Measurements from ENCODE around the gene NEDD8.

Gene NEDD8

DNA sequence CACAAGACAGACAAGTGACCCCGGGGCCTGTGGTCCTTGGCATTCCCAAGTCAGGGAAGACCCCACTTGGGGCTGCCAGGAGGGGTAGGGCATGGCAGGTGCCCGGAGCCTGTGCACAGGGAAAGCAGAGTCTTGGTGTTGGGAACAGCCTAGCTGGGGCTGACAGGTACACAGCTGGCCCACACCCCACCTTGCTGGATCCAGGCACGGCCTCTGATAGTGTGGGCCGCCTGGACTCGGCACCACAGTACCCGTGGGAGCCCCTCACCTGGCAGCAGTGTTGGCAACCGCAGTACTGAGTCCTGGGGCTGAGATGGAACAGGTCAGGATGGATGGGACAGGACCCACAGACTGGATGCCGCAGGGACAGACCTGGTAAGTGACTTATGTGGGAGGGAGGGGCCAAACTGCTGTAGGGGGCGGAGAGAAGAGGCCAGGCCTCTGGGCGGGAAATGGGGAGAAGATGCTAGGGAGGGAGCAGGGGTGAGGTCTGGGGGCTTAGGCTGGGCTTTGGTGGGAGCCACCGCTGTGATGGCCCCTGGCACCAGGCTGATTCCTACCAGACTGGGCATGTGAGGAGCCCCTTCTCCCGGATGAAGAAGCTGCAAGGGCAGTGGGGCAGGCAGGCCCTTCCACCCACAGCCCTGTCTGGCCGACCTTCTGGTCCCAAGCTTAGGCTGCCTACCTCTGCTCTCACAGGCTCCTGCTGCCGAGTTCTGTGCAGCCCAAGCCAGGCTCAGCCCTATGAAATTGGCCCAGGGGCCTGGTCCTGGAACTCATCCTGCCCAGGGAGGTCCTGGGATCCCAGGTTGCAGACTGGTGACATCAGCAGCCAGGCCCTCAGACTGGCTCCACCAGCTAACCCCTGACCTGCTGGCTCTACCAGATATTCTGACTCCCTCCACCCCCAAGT is 30.9 kb upstream of the NEDD8 start, which contains the start of gene TGM1:
TSS of gene TGM1 (minus strand) at position 357 of the 913 bp plus-strand sequence. CDS start 825 bp downstream, outside the sequence.
- H3K4me2 ChIP-seq, result no peak within 1 kb of the TSS
- H3K36me3 ChIP-seq (ENCODE audit: insufficient read depth), result no peaks in the 10 kb centered on the region
- H3K27me3 ChIP-seq (ENCODE audit: insufficient read depth, low read depth), result no peaks in the 10 kb centered on the region
- H3K4me1 ChIP-seq (ENCODE audit: low read depth, poor library complexity, severe bottlenecking), result no peaks in the 10 kb centered on the region
- H2AFZ ChIP-seq (ENCODE audit: low read depth), result no peak within 1 kb of the TSS
- no peak within 1 kb of the TSS for H3K27ac ChIP-seq
- no peaks in the 10 kb centered on the region for H4K20me1 ChIP-seq (ENCODE audit: insufficient read depth)
- no peak within 1 kb of the TSS for H3K4me3 ChIP-seq (IDR thresholded peaks at IDR 0.05; ENCODE audit: insufficient read depth, low read depth, low read length)
- TF ChIP-seq, protein P1, sequence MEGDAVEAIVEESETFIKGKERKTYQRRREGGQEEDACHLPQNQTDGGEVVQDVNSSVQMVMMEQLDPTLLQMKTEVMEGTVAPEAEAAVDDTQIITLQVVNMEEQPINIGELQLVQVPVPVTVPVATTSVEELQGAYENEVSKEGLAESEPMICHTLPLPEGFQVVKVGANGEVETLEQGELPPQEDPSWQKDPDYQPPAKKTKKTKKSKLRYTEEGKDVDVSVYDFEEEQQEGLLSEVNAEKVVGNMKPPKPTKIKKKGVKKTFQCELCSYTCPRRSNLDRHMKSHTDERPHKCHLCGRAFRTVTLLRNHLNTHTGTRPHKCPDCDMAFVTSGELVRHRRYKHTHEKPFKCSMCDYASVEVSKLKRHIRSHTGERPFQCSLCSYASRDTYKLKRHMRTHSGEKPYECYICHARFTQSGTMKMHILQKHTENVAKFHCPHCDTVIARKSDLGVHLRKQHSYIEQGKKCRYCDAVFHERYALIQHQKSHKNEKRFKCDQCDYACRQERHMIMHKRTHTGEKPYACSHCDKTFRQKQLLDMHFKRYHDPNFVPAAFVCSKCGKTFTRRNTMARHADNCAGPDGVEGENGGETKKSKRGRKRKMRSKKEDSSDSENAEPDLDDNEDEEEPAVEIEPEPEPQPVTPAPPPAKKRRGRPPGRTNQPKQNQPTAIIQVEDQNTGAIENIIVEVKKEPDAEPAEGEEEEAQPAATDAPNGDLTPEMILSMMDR (conservative IDR thresholded peaks at IDR 0.05; ENCODE audit: low read depth, low read length), result no peak
- H3K9ac ChIP-seq, result no peak within 1 kb of the TSS
- H3K79me2 ChIP-seq (ENCODE audit: insufficient read depth, low read depth), result no peaks in the 10 kb centered on the region

DNA sequence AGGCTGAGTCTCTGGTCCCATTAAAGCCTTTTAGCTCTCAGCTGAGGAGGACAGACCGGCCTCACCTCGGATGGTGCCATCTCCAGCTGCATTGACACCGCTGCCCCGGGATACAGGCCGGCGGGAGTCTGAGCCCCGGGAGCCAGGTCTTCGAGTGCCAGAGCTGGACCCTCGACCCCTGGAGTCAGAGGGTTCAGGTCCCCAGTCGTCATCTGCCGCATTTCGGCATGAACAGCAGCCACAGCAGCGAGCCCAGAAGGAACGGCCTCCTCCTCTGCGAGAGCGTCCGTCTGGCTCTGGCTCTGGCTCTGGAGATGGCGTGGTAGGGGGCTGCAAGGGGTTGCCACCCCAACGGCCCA is 29.8 kb upstream of the NEDD8 start:
- H3K4me1 ChIP-seq (ENCODE audit: low read depth, poor library complexity, severe bottlenecking), result no peaks in the 10 kb centered on the region
- H3K27me3 ChIP-seq (ENCODE audit: insufficient read depth, low read depth), result no peaks in the 10 kb centered on the region
- no peak overlapping the region for H3K9ac ChIP-seq
- no peak overlapping the region for H3K4me2 ChIP-seq
- H2AFZ ChIP-seq (ENCODE audit: low read depth), result no peak overlapping the region
- TF ChIP-seq, protein P1 (conservative IDR thresholded peaks at IDR 0.05; ENCODE audit: low read depth, low read length), result no peak
- no peaks in the 10 kb centered on the region for H4K20me1 ChIP-seq (ENCODE audit: insufficient read depth)
- H3K36me3 ChIP-seq (ENCODE audit: insufficient read depth), result no peaks in the 10 kb centered on the region
- H3K4me3 ChIP-seq (IDR thresholded peaks at IDR 0.05; ENCODE audit: insufficient read depth, low read depth, low read length), result no peak overlapping the region
- H3K27ac ChIP-seq, result no peak overlapping the region
- no peaks in the 10 kb centered on the region for H3K79me2 ChIP-seq (ENCODE audit: insufficient read depth, low read depth)

DNA sequence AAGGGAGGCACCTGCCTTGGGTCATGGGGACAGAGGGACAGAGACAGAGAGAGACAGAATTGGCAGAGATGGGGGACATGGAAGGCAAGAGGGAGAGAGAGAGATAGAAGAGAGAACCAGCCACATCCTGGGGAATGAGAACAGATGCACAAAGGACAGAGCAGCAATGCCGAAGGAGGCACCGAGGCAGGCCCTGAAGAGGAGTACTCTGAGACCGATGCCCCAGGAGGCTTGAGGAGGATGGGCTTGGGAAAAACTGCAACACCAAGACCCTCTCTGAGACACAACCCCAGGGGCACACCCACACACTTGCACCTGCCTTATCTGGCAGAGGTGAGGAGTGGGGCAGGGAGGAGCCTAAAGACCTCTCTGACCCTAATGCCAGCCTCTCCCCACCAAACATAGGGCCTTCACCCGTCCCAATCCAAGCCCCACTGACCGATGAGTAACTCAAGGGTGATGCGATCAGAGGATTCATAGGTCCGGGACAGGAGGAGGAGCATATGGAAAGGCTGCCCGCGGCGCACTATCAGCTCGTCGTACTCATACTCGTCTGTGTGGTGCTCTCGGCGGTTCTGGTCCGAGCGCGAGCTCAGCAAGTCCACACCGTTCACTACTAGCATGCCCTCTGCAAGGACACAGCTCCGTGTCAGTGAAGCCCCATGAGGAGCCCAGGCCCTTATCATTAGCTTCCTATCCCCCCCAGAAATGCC is 29.2 kb upstream of the NEDD8 start:
- Histone ChIP-seq H2AFZ (ENCODE audit: low read depth) (no peak overlapping the region), H3K79me2 (ENCODE audit: insufficient read depth, low read depth) (no peaks in the 10 kb centered on the region), H4K20me1 (ENCODE audit: insufficient read depth) (no peaks in the 10 kb centered on the region), H3K27ac (no peak overlapping the region), H3K9ac (no peak overlapping the region), H3K4me2 (no peak overlapping the region), H3K27me3 (ENCODE audit: insufficient read depth, low read depth) (no peaks in the 10 kb centered on the region), H3K4me3 (IDR thresholded peaks at IDR 0.05; ENCODE audit: insufficient read depth, low read depth, low read length) (no peak overlapping the region), H3K36me3 (ENCODE audit: insufficient read depth) (no peaks in the 10 kb centered on the region), H3K4me1 (ENCODE audit: low read depth, poor library complexity, severe bottlenecking) (no peaks in the 10 kb centered on the region)
- TF ChIP-seq, protein P1 (conservative IDR thresholded peaks at IDR 0.05; ENCODE audit: low read depth, low read length), result no peak

DNA sequence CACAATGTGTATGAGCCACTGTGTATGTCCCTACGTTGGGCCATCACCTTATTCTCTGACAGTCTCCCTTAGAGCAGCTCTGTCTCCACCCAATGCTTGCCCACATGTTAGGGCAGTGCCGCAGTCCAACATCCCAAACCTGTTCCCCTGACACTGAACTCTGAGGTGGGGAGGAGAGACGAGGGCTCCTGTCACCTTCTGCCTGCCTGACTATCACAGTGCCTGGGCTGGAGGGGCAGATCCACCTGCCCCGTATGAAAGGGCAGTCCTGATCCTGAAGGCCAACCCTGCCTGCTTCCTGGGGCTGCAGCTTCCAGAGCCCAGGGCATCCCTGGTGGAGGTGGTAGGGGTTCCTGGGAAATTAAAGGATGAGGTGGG is 28.6 kb upstream of the NEDD8 start:
- Histone ChIP-seq H3K79me2 (ENCODE audit: insufficient read depth, low read depth) (no peaks in the 10 kb centered on the region), H4K20me1 (ENCODE audit: insufficient read depth) (no peaks in the 10 kb centered on the region), H3K4me3 (IDR thresholded peaks at IDR 0.05; ENCODE audit: insufficient read depth, low read depth, low read length) (no peak overlapping the region), H3K27me3 (ENCODE audit: insufficient read depth, low read depth) (no peaks in the 10 kb centered on the region), H3K4me2 (no peak overlapping the region), H2AFZ (ENCODE audit: low read depth) (no peak overlapping the region), H3K36me3 (ENCODE audit: insufficient read depth) (no peaks in the 10 kb centered on the region), H3K27ac (no peak overlapping the region), H3K4me1 (ENCODE audit: low read depth, poor library complexity, severe bottlenecking) (no peaks in the 10 kb centered on the region), H3K9ac (no peak overlapping the region)
- TF ChIP-seq, protein P1 (conservative IDR thresholded peaks at IDR 0.05; ENCODE audit: low read depth, low read length), result no peak
